ENCODE measurements around the gene SHROOM4.

The SHROOM4 gene

GRCh38 chrX:50778272-50778671 lies 35.7 kb downstream of the SHROOM4 start:
- TF ChIP-seq CTCF (conservative IDR thresholded peaks at IDR 0.05) (no peak), ZFX (IDR thresholded peaks at IDR 0.05) (no peak)
- no peak overlapping the region for H3K27ac ChIP-seq

- no peak for TF ChIP-seq CTCF (conservative IDR thresholded peaks at IDR 0.05)
- TF ChIP-seq ZFX (IDR thresholded peaks at IDR 0.05): no peak
- H3K27ac ChIP-seq: no peak overlapping the region
These were observed 37.7 kb downstream of the SHROOM4 start for GRCh38 chrX:50776248-50776647.

GRCh38 chrX:50771382-50771781 lies 42.6 kb downstream of the SHROOM4 start:
- TF ChIP-seq CTCF (conservative IDR thresholded peaks at IDR 0.05): no peak
- no peak for TF ChIP-seq ZFX (IDR thresholded peaks at IDR 0.05)
- no peak overlapping the region for H3K27ac ChIP-seq

GRCh38 chrX:50770702-50771101 lies 43.3 kb downstream of the SHROOM4 start:
- TF ChIP-seq CTCF (conservative IDR thresholded peaks at IDR 0.05) (no peak), ZFX (IDR thresholded peaks at IDR 0.05) (no peak)
- H3K27ac ChIP-seq: no peak overlapping the region

GRCh38 chrX:50769389-50770063 lies 44.5 kb downstream of the SHROOM4 start:
- TF ChIP-seq CTCF (conservative IDR thresholded peaks at IDR 0.05): no peak
- no peak for TF ChIP-seq ZFX (IDR thresholded peaks at IDR 0.05)
- H3K27ac ChIP-seq: no peak overlapping the region

GRCh38 chrX:50768801-50769200 lies 45.2 kb downstream of the SHROOM4 start:
- H3K27ac ChIP-seq: no peak overlapping the region
- TF ChIP-seq ZFX (IDR thresholded peaks at IDR 0.05) (no peak), CTCF (conservative IDR thresholded peaks at IDR 0.05) (no peak)

GRCh38 chrX:50765986-50766385 lies 48.0 kb downstream of the SHROOM4 start:
- no peak overlapping the region for H3K27ac ChIP-seq
- TF ChIP-seq ZFX (IDR thresholded peaks at IDR 0.05) (no peak), CTCF (conservative IDR thresholded peaks at IDR 0.05) (no peak)
